Activated T-helper 2 cell treated with anti-CD3 and anti-CD28 coated beads, Interferon-gamma antibody, Interleukin-2, Interleukin-4, amounts not matched to agents 10 μg/mL and 5 μg/mL and 100 μg/mL, durations not matched to agents 14 hours and 24 hours and 36 hours (primary cell): ENCODE results near the gene STPG4. TPM values are rescaled to one million over a fixed set of nuclear protein-coding genes. Genes with fewer than 3 reads are reported as not detected.
A peak's percentile ranks its signal among the peaks of the same experiment; 100 is the strongest.

ENCODE experiments used
- DNase-seq: peaks from one replicate; pipeline ENCODE4 v3.0.0; 2021; ENCODE audit warnings: low spot score
- H3K27ac Mint-ChIP-seq: one replicate; pipeline ENCODE4 v1.8.0; 2021; ENCODE audit warnings: mixed read lengths
- H3K27me3 Mint-ChIP-seq: one replicate; pipeline ENCODE4 v1.8.0; 2021; ENCODE audit warnings: low read depth, mixed read lengths
- H3K36me3 Mint-ChIP-seq: one replicate; pipeline ENCODE4 v1.8.0; 2021; ENCODE audit warnings: low read depth, mixed read lengths
- H3K4me1 Mint-ChIP-seq: one replicate; pipeline ENCODE4 v1.8.0; 2021; ENCODE audit warnings: low read depth, mixed read lengths
- H3K4me3 Mint-ChIP-seq: one replicate; pipeline ENCODE4 v1.8.0; 2021; ENCODE audit warnings: low read depth, mild to moderate bottlenecking, moderate library complexity, mixed read lengths
- H3K9me3 Mint-ChIP-seq: one replicate; pipeline ENCODE4 v1.8.0; 2021; ENCODE audit warnings: mixed read lengths
- intact Hi-C: fragments of 100-400 bp; cut with micrococcal nuclease; formaldehyde crosslinking; loops from one replicate; pipeline ENCODE4 v1.15.1; 2023
- total RNA-seq: library from RNA; stranded (reverse); gene quantifications from 2 replicates; pipeline ENCODE4 v1.2.3, GENCODE V29; 2022

STPG4 gene
- total RNA-seq, 1 donor from 2014 or later: not detected

DNA sequence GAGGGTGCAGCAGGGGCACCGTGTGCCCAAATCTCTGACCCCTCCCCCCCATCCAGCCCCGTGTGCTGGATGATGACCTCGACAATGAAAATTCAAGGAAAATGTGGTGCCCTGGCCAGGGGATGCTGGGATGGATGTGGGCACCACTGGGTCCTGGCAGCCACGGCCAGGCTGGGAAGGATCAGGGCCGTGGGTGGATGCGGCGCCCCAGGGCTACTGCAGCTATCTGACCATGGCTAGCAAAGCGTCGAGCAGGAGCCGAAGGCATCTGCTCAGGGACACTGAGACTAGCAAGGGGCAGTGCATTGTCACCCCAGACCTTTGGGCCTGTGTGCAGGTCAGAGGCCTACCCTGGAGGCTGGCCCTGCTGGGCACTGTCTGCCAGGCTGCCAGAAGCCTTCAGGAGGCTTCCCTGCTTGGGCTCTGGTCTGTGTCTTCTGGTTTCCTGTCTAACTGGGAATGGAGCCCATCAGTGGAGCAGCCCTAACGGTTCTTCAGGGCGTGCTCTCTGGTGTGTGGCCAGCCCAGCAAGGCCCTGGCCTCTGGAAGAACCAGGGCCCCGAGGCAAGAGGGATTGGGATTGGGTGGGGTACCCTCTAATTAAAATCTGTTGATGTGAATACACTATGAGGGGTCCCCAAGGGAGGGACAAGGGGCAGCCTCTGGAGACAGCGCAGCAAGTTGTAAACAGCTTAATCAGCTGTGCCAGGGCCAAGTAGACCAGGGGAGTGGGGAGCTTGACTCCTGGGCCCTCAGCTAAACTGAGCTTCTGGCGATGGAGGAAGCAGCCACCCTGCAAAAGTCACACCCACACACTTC, 98.0 kb downstream of the STPG4 start:
- H3K4me1 Mint-ChIP-seq: peaks cover 16% of the 10 kb centered on the region
- peaks cover 43% of the 10 kb centered on the region for H3K36me3 Mint-ChIP-seq

GRCh38 chr2:47056374-47056773, 98.7 kb downstream of the STPG4 start:
- Mint-ChIP-seq H3K4me3 (no peak overlapping the region), H3K27ac (no peak overlapping the region), H3K36me3 (peaks cover 46% of the 10 kb centered on the region), H3K4me1 (peaks cover 16% of the 10 kb centered on the region), H3K9me3 (no peaks in the 10 kb centered on the region), H3K27me3 (no peaks in the 10 kb centered on the region)
- DNase-seq: no peak
- intact Hi-C loops: no loop called here

More for the DNA sequence above, 98.0 kb downstream of the STPG4 start:
- Mint-ChIP-seq H3K9me3 (no peaks in the 10 kb centered on the region), H3K4me3 (no peak overlapping the region), H3K27me3 (no peaks in the 10 kb centered on the region), H3K27ac (peak overlapping the region; percentile 54)
- intact Hi-C loops: no loop called here
- no peak for DNase-seq

DNA sequence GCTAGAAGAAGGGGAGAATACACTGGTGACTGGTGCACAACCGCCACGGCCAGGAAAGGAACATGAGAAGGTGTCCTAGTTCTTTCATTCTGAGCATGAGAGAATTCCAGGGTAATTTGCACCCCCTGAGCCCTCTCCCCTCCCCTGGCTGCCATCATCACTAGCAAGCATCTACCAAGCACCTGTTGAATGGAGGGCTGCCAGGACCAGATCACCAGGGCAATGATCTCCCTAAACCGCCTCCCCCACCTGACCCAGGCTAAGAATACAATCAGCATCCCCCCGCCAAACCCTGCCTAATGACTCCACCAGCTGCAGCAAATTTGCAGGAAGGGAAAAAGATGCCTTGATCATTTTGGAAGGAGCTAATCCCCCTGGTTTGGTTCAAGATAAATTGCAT, 100.2 kb downstream of the STPG4 start:
- H3K36me3 Mint-ChIP-seq: peaks cover 42% of the 10 kb centered on the region
- H3K27me3 Mint-ChIP-seq: no peaks in the 10 kb centered on the region
- no peak for DNase-seq
- H3K4me3 Mint-ChIP-seq: no peak overlapping the region
- peaks cover 16% of the 10 kb centered on the region for H3K4me1 Mint-ChIP-seq
- no peaks in the 10 kb centered on the region for H3K9me3 Mint-ChIP-seq
- no peak overlapping the region for H3K27ac Mint-ChIP-seq
- intact Hi-C loops: no loop called here

DNA sequence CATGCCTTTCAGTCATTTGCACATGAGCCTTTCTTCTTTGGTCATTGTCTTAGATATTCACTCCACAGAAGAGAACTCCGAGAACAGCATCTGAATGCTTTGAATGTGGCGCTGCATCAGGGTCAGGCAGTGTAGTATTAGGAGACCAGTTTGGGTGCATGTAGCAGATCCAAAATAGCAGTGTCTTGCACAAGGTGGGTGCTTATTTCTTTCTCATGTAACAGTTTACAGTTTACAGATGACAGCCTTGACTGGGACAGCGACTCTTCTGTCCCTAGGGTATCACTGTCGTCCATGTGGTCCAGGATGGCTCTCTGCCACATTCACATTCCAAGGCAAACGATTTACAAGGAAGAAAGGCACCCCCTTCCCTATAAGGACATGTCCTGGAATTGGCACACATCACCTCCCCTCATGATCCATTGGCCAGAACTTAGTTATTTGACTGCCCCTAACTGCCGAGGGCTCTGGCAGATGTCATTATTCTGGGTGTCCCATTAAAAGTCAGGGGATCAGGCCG, 101.0 kb downstream of the STPG4 start:
- Mint-ChIP-seq H3K36me3 (peaks cover 36% of the 10 kb centered on the region), H3K9me3 (no peaks in the 10 kb centered on the region), H3K27ac (no peak overlapping the region), H3K27me3 (no peaks in the 10 kb centered on the region), H3K4me3 (no peak overlapping the region), H3K4me1 (peaks cover 16% of the 10 kb centered on the region)
- intact Hi-C loops: no loop called here
- no peak for DNase-seq

- Mint-ChIP-seq H3K9me3 (no peaks in the 10 kb centered on the region), H3K36me3 (peaks cover 43% of the 10 kb centered on the region), H3K27me3 (no peaks in the 10 kb centered on the region), H3K4me3 (no peak overlapping the region), H3K27ac (no peak overlapping the region), H3K4me1 (peaks cover 16% of the 10 kb centered on the region)
- intact Hi-C loops: no loop called here
- no peak for DNase-seq
Observed at GRCh38 chr2:47052847-47053246, 102.3 kb downstream of the STPG4 start.

DNA sequence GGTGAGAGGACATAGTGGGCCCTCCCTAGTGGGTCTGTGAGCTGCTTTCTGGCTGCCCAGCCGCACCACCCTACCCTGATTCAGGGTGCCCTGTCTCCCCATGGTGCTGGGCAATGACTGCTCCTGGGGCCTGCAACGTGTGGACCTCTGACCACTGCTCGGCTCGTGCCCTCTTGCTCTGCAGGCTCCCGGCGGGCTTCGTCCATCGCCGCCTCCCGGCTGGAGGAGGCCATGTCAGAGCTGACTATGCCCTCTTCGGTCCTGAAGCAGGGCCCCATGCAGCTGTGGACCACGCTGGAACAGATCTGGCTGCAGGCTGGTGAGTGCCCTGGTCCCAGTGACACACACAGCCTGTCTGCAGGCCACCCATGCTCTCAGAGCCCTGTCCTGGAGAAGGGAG, 103.5 kb downstream of the STPG4 start:
- peaks cover 40% of the 10 kb centered on the region for H3K36me3 Mint-ChIP-seq
- intact Hi-C loops: no loop called here

DNA sequence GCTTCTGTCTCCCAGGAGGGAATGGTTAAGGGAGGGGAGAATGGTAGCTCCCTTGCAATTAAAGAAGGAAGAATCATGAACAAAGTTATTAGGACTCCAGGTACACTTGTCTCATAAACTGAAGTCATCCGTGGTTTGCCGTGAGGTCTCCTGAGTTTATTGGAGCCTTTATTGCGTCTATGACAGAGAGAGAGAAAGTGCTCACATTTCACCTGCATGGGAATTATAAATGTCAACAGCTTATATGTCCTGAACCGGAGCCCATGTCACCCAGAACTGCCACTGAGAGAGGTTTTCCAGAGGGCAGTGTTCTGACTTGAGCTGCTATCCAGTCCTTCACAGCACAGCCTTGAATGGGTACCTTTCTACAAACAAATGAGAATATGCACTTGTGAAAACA, 104.3 kb downstream of the STPG4 start:
- no peaks in the 10 kb centered on the region for H3K27me3 Mint-ChIP-seq
- intact Hi-C loops: no loop called here
- no peak overlapping the region for H3K4me3 Mint-ChIP-seq
- no peak for DNase-seq
- H3K27ac Mint-ChIP-seq: no peak overlapping the region
- H3K4me1 Mint-ChIP-seq: peaks cover under 1% of the 10 kb centered on the region
- H3K36me3 Mint-ChIP-seq: peaks cover 40% of the 10 kb centered on the region
- H3K9me3 Mint-ChIP-seq: no peaks in the 10 kb centered on the region

More for the DNA sequence above, 103.5 kb downstream of the STPG4 start:
- Mint-ChIP-seq H3K4me3 (no peak overlapping the region), H3K9me3 (no peaks in the 10 kb centered on the region), H3K27me3 (no peaks in the 10 kb centered on the region), H3K4me1 (peaks cover 7% of the 10 kb centered on the region), H3K27ac (no peak overlapping the region)
- DNase-seq: no peak

GRCh38 chr2:47050021-47050760, 104.9 kb downstream of the STPG4 start:
- no peak for DNase-seq
- no peak overlapping the region for H3K4me3 Mint-ChIP-seq
- intact Hi-C loops: no loop called here
- no peak overlapping the region for H3K27ac Mint-ChIP-seq
- peaks cover 43% of the 10 kb centered on the region for H3K36me3 Mint-ChIP-seq
- H3K27me3 Mint-ChIP-seq: no peaks in the 10 kb centered on the region
- no peaks in the 10 kb centered on the region for H3K9me3 Mint-ChIP-seq
- H3K4me1 Mint-ChIP-seq: no peaks in the 10 kb centered on the region

- Mint-ChIP-seq H3K27ac (no peak overlapping the region), H3K27me3 (no peaks in the 10 kb centered on the region), H3K4me3 (no peak overlapping the region), H3K4me1 (no peaks in the 10 kb centered on the region), H3K36me3 (peaks cover 44% of the 10 kb centered on the region), H3K9me3 (no peaks in the 10 kb centered on the region)
- intact Hi-C loops: no loop called here
- DNase-seq: no peak
Observed at GRCh38 chr2:47049502-47049901, 105.6 kb downstream of the STPG4 start.

DNA sequence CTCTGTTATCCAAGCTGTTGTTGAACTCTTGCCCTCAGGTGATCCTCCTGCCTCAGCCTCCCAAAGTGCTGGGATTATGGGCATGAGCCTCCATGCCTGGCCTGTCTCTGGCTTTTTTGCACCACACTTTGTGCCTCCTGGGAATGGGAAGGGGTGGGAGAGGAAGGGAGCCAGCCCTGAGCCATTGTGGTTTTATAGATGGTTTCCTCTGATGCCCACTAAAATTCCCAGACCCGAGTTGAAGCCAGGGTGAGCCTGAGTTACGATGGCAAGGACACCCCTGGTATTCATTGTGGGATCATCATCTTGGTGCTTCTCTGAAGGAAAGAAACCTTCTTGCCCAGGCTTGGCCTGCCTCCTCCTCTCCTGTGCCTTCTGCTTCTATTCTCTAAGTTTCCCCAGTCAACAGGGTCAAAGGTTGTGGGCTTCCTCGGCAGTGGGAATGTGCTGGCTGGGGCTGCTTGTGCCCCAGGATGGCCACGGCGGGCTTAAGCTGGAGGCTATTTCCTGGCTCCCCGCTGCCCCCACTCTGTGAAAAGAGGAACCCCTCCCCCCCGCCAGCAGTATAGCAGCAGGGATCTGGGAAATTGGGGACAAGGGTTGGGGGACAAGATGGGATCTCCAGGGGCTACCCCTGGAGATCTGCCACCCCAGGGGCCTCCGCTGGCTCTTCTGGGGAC, 106.2 kb downstream of the STPG4 start:
- Mint-ChIP-seq H3K36me3 (peaks cover 47% of the 10 kb centered on the region), H3K9me3 (no peaks in the 10 kb centered on the region), H3K4me3 (no peak overlapping the region), H3K4me1 (no peaks in the 10 kb centered on the region), H3K27me3 (no peaks in the 10 kb centered on the region), H3K27ac (no peak overlapping the region)
- no peak for DNase-seq
- intact Hi-C loops: no loop called here

DNA sequence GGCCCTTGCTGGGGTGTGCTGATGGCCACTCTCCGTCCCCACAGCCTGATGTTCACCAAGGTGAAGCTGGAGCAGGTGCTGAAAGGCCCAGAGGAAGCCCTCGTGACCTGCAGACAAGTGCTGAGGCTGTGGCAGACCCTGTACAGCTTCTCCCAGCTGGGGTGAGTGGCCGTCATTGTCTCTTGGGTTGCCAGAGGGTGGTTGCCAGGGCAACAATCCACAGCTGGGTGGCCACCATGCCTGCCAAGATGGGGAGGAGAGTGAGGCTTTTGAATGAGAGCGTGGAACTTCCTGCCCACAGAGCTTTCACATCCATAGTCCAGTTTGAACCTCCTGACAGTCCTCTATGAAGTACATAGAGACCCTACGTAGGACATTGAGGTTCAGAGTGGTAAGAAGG, 108.8 kb downstream of the STPG4 start:
- H3K27ac Mint-ChIP-seq: no peak overlapping the region
- peaks cover 41% of the 10 kb centered on the region for H3K36me3 Mint-ChIP-seq
- H3K27me3 Mint-ChIP-seq: no peaks in the 10 kb centered on the region
- H3K4me3 Mint-ChIP-seq: no peak overlapping the region
- intact Hi-C loops: no loop called here
- no peaks in the 10 kb centered on the region for H3K9me3 Mint-ChIP-seq
- H3K4me1 Mint-ChIP-seq: no peaks in the 10 kb centered on the region
- DNase-seq: no peak

- Mint-ChIP-seq H3K4me3 (no peak overlapping the region), H3K36me3 (peaks cover 48% of the 10 kb centered on the region), H3K27me3 (no peaks in the 10 kb centered on the region), H3K27ac (peak overlapping the region; percentile 18), H3K4me1 (peaks cover 6% of the 10 kb centered on the region), H3K9me3 (no peaks in the 10 kb centered on the region)
- intact Hi-C loops: no loop called here
- no peak for DNase-seq
Observed at GRCh38 chr2:47043891-47044239, 111.2 kb downstream of the STPG4 start.
